Measurements from ENCODE around the gene MYL4. TPM values are rescaled to one million over a fixed set of nuclear protein-coding genes. Genes with fewer than 3 reads are reported as not detected.
"Not testable (repeated sequence)": the region's sequence is repeated elsewhere in the genome, so short reads cannot be mapped to it uniquely, and the experiment has no call there.

The MYL4 gene
- total RNA-seq, 4 donors from 2014 or later, result 4.8 TPM; not detected in 3

- no peak for TF ChIP-seq EP300 (IDR thresholded peaks at IDR 0.05)
- TF ChIP-seq CTCF (IDR thresholded peaks at IDR 0.05), result no peak
- no peak for TF ChIP-seq POLR2AphosphoS5 (IDR thresholded peaks at IDR 0.05)
- no peak for TF ChIP-seq POLR2A (IDR thresholded peaks at IDR 0.05)
- Histone ChIP-seq H3K9me3 (no peaks in the 10 kb centered on the region), H3K4me3 (no peak overlapping the region), H3K4me1 (peaks cover 0 to 67% (median 2%) of the 10 kb centered on the region in 3 donors), H3K27me3 (no peaks in the 10 kb centered on the region), H3K27ac (no peak overlapping the region), H3K36me3 (peaks cover 0 to 34% of the 10 kb centered on the region in 2 donors)
- ATAC-seq, result no peak
- WGBS, 2 donors (ENCODE audit: low coverage in 1 of 2), result 88 to 91% methylated on average over 1 of the region's 1 CpG
These were observed 28.8 kb upstream of the MYL4 start for GRCh38 chr17:47180337-47180736.

- not testable (repeated sequence) for H3K4me3 ChIP-seq, ATAC-seq, H3K9me3 ChIP-seq, H3K27me3 ChIP-seq, H3K27ac ChIP-seq
- WGBS, 2 donors (ENCODE audit: low coverage in 1 of 2), result 92% methylated on average over 4 of the region's 4 CpGs; no CpG with 5 or more reads in 1 of the 2 donors
- Histone ChIP-seq H3K36me3 (peaks cover 0 to 28% of the 10 kb centered on the region in 2 donors), H3K4me1 (peaks cover 0 to 68% (median 6%) of the 10 kb centered on the region in 3 donors)
These were observed 28.2 kb upstream of the MYL4 start for GRCh38 chr17:47180988-47181387.

GRCh38 chr17:47184681-47185080 is 24.5 kb upstream of the MYL4 start:
- Histone ChIP-seq H3K4me3 (no peak overlapping the region), H3K27ac (no peak overlapping the region), H3K36me3 (peaks cover 0 to 12% of the 10 kb centered on the region in 2 donors), H3K27me3 (no peaks in the 10 kb centered on the region), H3K4me1 (peaks cover 6 to 69% (median 8%) of the 10 kb centered on the region in 3 donors), H3K9me3 (no peaks in the 10 kb centered on the region)
- TF ChIP-seq POLR2AphosphoS5 (IDR thresholded peaks at IDR 0.05) (no peak), CTCF (IDR thresholded peaks at IDR 0.05) (no peak), EP300 (IDR thresholded peaks at IDR 0.05) (no peak), POLR2A (IDR thresholded peaks at IDR 0.05) (no peak)
- ATAC-seq, result no peak
- 53 to 56% methylated on average over 5 to 6 of the region's 6 CpGs for WGBS, 2 donors (ENCODE audit: low coverage in 1 of 2)

GRCh38 chr17:47188271-47188875 is 20.8 kb upstream of the MYL4 start:
- H3K4me3 ChIP-seq, result peak overlapping the region; percentile 64 to 74

More at GRCh38 chr17:47188271-47188875, 20.8 kb upstream of the MYL4 start:
- Histone ChIP-seq H3K27me3 (no peaks in the 10 kb centered on the region), H3K9me3 (no peaks in the 10 kb centered on the region), H3K36me3 (no peaks in the 10 kb centered on the region), H3K27ac (peak overlapping the region; percentile 84 to 98 (median 92)), H3K4me1 (peaks cover 6 to 54% (median 6%) of the 10 kb centered on the region in 3 donors)
- 2 to 3% methylated on average over 10 of the region's 15 CpGs for WGBS, 2 donors (ENCODE audit: low coverage in 1 of 2)
- TF ChIP-seq POLR2A (IDR thresholded peaks at IDR 0.05) (no peak), CTCF (IDR thresholded peaks at IDR 0.05) (no peak), EP300 (IDR thresholded peaks at IDR 0.05) (no peak), POLR2AphosphoS5 (IDR thresholded peaks at IDR 0.05) (no peak)
- no peak for ATAC-seq

Measured in gastroesophageal sphincter (tissue), 4 donors.